Smooth muscle cell (in vitro differentiated cells): ENCODE data around the gene MLH3. TPM values are rescaled to one million over a fixed set of nuclear protein-coding genes. Genes with fewer than 3 reads are reported as not detected.

ENCODE experiments used
- DNase-seq: peaks from one replicate; lab custom pipeline; 2025; ENCODE audit not compliant: unreplicated experiment; lab: John Stamatoyannopoulos, UW
- H2AFZ ChIP-seq: fragments of 200-600 bp; sonication (generic); 2 replicates; pipeline ENCODE4 v1.6.0; 2016; ENCODE audit warnings: antibody characterized with exemption, low read depth, mild to moderate bottlenecking
- H3F3A ChIP-seq: fragments of 200-600 bp; sonication (generic); 2 replicates; pipeline ENCODE4 v1.6.0; 2017; ENCODE audit warnings: antibody characterized with exemption, low read depth
- H3K27ac ChIP-seq: fragments of 200-600 bp; sonication (generic); 2 replicates; pipeline ENCODE4 v1.5.1; 2016; ENCODE audit warnings: low read depth, mild to moderate bottlenecking
- H3K27me3 ChIP-seq: fragments of 200-600 bp; sonication (generic); 2 replicates; pipeline ENCODE4 v1.6.1; 2016; ENCODE audit warnings: low read depth, mild to moderate bottlenecking
- H3K36me3 ChIP-seq: fragments of 200-600 bp; sonication (generic); 2 replicates; pipeline ENCODE4 v1.5.1; 2016; ENCODE audit warnings: low read depth
- H3K4me1 ChIP-seq: fragments of 200-600 bp; sonication (generic); 2 replicates; pipeline ENCODE4 v1.5.1; 2016; ENCODE audit warnings: low read depth
- H3K4me2 ChIP-seq: fragments of 200-600 bp; sonication (generic); 2 replicates; pipeline ENCODE4 v1.6.0; 2016; ENCODE audit warnings: mild to moderate bottlenecking
- H3K4me3 ChIP-seq: fragments of 200-600 bp; sonication (generic); 2 replicates; pipeline ENCODE4 v1.5.1; 2016; ENCODE audit warnings: mild to moderate bottlenecking
- H3K79me2 ChIP-seq: fragments of 200-600 bp; sonication (generic); 2 replicates; pipeline ENCODE4 v1.6.0; 2016; ENCODE audit warnings: low read depth, mild to moderate bottlenecking
- H3K9ac ChIP-seq: fragments of 200-600 bp; sonication (generic); 2 replicates; pipeline ENCODE4 v1.6.0; 2016; ENCODE audit warnings: low read depth
- H3K9me3 ChIP-seq: fragments of 200-600 bp; sonication (generic); replicated peaks from 2 replicates; pipeline ENCODE4 v1.5.1; 2016; ENCODE audit warnings: low read depth
- H4K20me1 ChIP-seq: fragments of 200-600 bp; sonication (generic); 2 replicates; pipeline ENCODE4 v1.6.0; 2016; ENCODE audit warnings: low read depth
- WGBS: methylation state at CpG from one replicate; pipeline ENCODE4 v1.1.7; 2016; ENCODE audit warnings: low lambda C conversion rate; 5-methylcytosine and 5-hydroxymethylcytosine counted together
- polyA plus RNA-seq: library from polyadenylated mRNA; unstranded; fragments of >200 nt; fragmentation: Nextera tagmentation; extraction: Ambion mirVana; gene quantifications from 2 replicates; pipeline ENCODE4 v1.2.1, GENCODE V29; 2016
- total RNA-seq: library from RNA; depleted of rRNA; stranded (reverse); fragments of >200 nt; gene quantifications from 2 replicates; pipeline ENCODE4 v1.2.3, GENCODE V29; 2014
- TF ChIP-seq, protein P1 (sequence below): fragments of 200-600 bp; sonication (generic); IDR thresholded peaks from 2 replicates; pipeline ENCODE4 v1.5.1; 2017; ENCODE audit warnings: borderline replicate concordance, mild to moderate bottlenecking, antibody characterized with exemption; ENCODE audit not compliant: insufficient read depth, poor library complexity, severe bottlenecking

Gene MLH3
- total and polyA plus RNA-seq, 2 experiments from 2014 or later: 9.6 to 18.9 TPM

DNA sequence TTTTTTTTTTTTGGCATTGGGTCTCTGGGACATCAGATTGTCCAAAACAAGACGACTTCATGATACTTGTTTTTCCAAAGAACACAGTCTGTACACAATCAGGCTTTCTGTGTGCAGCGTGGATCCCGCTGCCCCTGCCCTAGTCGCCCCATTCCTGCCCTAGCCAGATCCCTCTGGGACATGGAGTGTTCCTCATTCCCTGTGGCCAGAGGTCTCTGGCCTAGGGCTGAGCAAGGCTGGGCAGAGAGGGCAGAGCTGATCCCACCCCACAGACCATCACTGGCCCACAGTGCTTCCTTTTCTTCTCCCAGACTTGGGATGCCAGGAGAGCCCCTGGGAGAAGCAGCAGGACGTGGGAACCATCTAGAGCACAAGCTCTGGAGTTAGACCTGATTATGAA is 69.4 kb downstream of the MLH3 start:
- H3K79me2 ChIP-seq: no peaks in the 10 kb centered on the region
- DNase-seq: no peak
- H3K27ac ChIP-seq: no peak overlapping the region
- H3K9me3 ChIP-seq: no peaks in the 10 kb centered on the region
- TF ChIP-seq, protein P1, sequence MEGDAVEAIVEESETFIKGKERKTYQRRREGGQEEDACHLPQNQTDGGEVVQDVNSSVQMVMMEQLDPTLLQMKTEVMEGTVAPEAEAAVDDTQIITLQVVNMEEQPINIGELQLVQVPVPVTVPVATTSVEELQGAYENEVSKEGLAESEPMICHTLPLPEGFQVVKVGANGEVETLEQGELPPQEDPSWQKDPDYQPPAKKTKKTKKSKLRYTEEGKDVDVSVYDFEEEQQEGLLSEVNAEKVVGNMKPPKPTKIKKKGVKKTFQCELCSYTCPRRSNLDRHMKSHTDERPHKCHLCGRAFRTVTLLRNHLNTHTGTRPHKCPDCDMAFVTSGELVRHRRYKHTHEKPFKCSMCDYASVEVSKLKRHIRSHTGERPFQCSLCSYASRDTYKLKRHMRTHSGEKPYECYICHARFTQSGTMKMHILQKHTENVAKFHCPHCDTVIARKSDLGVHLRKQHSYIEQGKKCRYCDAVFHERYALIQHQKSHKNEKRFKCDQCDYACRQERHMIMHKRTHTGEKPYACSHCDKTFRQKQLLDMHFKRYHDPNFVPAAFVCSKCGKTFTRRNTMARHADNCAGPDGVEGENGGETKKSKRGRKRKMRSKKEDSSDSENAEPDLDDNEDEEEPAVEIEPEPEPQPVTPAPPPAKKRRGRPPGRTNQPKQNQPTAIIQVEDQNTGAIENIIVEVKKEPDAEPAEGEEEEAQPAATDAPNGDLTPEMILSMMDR: no peak
- H3F3A ChIP-seq: no peaks in the 10 kb centered on the region
- WGBS: 98% methylated on average over 5 of the region's 5 CpGs
- H3K4me2 ChIP-seq: no peak overlapping the region
- H3K36me3 ChIP-seq: no peaks in the 10 kb centered on the region
- H4K20me1 ChIP-seq: no peaks in the 10 kb centered on the region
- no peak overlapping the region for H3K4me3 ChIP-seq
- no peak overlapping the region for H3K9ac ChIP-seq
- H2AFZ ChIP-seq: no peak overlapping the region
- peaks cover 34% of the 10 kb centered on the region for H3K4me1 ChIP-seq
- H3K27me3 ChIP-seq: no peaks in the 10 kb centered on the region

DNA sequence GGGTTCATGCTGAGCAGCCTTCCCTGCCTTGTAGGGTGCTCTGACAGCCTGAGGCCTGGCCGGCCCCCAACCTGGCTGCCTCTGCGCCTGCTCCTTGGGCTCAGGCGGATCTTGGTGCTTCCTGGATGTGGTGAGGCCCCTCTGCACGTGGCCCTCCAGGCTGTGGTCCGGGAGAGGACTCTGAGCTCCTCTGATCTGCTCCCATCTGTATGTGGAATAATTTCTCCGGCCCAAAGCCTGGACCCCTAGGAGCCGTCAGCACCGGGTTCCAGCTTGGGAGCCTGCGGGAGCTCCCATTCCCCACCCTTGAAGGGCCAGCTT is 69.8 kb downstream of the MLH3 start:
- TF ChIP-seq, protein P1: no peak
- Histone ChIP-seq H3K4me2 (peak overlapping the region; percentile 44), H3F3A (no peaks in the 10 kb centered on the region), H2AFZ (peak overlapping the region; percentile 64), H3K27ac (no peak overlapping the region), H3K4me3 (no peak overlapping the region), H3K4me1 (peaks cover 34% of the 10 kb centered on the region), H3K9ac (no peak overlapping the region), H3K27me3 (no peaks in the 10 kb centered on the region), H3K36me3 (no peaks in the 10 kb centered on the region), H3K79me2 (no peaks in the 10 kb centered on the region), H4K20me1 (no peaks in the 10 kb centered on the region), H3K9me3 (no peaks in the 10 kb centered on the region)
- 93% methylated on average over 9 of the region's 9 CpGs for WGBS
- no peak for DNase-seq

DNA sequence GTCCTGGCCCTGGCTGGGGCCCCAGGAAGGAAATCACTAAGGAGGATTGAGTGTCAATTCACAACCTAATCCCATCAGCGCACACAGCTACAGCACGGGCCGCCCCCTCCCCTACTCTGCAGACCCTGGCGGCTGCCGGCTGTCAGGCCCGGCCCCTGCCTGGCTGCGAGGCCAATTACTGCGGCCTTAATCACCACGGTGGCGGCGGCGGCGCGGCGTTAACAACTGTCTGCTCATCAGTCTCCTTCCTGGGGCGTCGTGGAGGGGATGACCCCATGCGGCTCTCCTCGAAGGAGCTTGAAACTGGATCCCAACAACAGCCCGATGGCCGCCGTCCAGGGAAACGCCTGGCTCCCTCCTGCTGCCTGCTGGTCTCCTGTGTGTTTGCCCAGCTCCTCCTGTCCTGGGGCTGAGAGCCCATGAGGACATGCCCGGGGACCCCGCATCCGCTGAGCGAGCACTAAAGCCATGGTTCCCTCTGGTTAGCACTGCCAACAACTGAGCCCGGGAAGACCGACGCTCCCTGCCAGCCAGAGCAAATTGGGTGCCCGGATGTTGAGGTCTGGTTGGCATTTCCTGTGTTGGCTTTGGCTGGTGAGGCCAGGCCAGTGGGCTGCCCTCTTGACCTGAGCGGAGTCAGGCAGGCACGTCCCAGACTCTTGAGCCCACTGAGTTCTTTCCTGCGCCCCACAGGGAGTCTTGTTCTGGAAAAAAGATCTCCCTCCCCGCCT is 70.4 kb downstream of the MLH3 start:
- Histone ChIP-seq H3K27me3 (no peaks in the 10 kb centered on the region), H2AFZ (peak overlapping the region; percentile 64), H3K4me3 (no peak overlapping the region), H3K79me2 (no peaks in the 10 kb centered on the region), H3K27ac (no peak overlapping the region), H4K20me1 (no peaks in the 10 kb centered on the region), H3K9me3 (no peaks in the 10 kb centered on the region), H3K9ac (no peak overlapping the region), H3K4me1 (peaks cover 34% of the 10 kb centered on the region), H3K36me3 (no peaks in the 10 kb centered on the region), H3K4me2 (peak overlapping the region; percentile 44), H3F3A (no peaks in the 10 kb centered on the region)
- DNase-seq: no peak
- TF ChIP-seq, protein P1: no peak
- WGBS: 34% methylated on average over 35 of the region's 35 CpGs

DNA sequence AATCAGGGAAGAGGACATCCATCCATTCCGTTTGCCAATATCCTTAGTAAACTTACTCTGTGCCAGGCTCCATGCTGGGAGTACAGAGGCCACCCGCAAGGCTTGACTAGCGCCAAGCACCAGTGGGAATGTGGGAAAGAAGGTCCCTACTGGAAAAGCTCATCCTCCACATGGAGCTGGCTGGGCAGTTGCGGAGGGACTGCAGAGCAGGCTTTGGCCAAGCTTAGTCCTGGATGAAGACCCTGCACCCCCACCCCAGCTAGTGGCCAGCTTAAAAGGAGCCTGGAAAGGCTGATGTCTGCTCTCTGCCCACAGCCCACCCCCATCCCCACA is 70.9 kb downstream of the MLH3 start:
- H3K27ac ChIP-seq: no peak overlapping the region
- H4K20me1 ChIP-seq: no peaks in the 10 kb centered on the region
- H3K4me3 ChIP-seq: no peak overlapping the region
- no peaks in the 10 kb centered on the region for H3K36me3 ChIP-seq
- DNase-seq: no peak
- peak overlapping the region; percentile 44 for H3K4me2 ChIP-seq
- WGBS: 81% methylated on average over 4 of the region's 4 CpGs
- H3K9ac ChIP-seq: no peak overlapping the region
- TF ChIP-seq, protein P1: no peak
- H3K9me3 ChIP-seq: no peaks in the 10 kb centered on the region
- no peaks in the 10 kb centered on the region for H3F3A ChIP-seq
- H3K4me1 ChIP-seq: peaks cover 34% of the 10 kb centered on the region
- no peaks in the 10 kb centered on the region for H3K79me2 ChIP-seq
- no peaks in the 10 kb centered on the region for H3K27me3 ChIP-seq
- peak overlapping the region; percentile 64 for H2AFZ ChIP-seq
